Glutamatergic neuron (in vitro differentiated cells): Measurements from ENCODE around the gene PIGZ. TPM values are rescaled to one million over a fixed set of nuclear protein-coding genes. Genes with fewer than 3 reads are reported as not detected.
A peak's percentile ranks its signal among the peaks of the same experiment; 100 is the strongest.

ENCODE experiments used
- DNase-seq: peaks from one replicate; pipeline ENCODE4 v3.0.0; 2022
- H3K27ac Mint-ChIP-seq: one replicate; pipeline ENCODE4 v1.8.0; 2020; ENCODE audit warnings: mild to moderate bottlenecking, mixed read lengths, inconsistent platforms; ENCODE audit not compliant: unreplicated experiment
- H3K27me3 Mint-ChIP-seq: one replicate; pipeline ENCODE4 v1.8.0; 2020; ENCODE audit warnings: mild to moderate bottlenecking, moderate library complexity, mixed read lengths, inconsistent platforms; ENCODE audit not compliant: unreplicated experiment
- H3K36me3 Mint-ChIP-seq: one replicate; pipeline ENCODE4 v1.8.0; 2020; ENCODE audit warnings: mild to moderate bottlenecking, mixed read lengths, inconsistent platforms; ENCODE audit not compliant: unreplicated experiment
- H3K4me1 Mint-ChIP-seq: one replicate; pipeline ENCODE4 v1.8.0; 2020; ENCODE audit warnings: mild to moderate bottlenecking, low read depth, mixed read lengths, inconsistent platforms; ENCODE audit not compliant: unreplicated experiment
- H3K4me3 Mint-ChIP-seq: one replicate; pipeline ENCODE4 v1.8.0; 2020; ENCODE audit warnings: mild to moderate bottlenecking, mixed read lengths, inconsistent platforms; ENCODE audit not compliant: unreplicated experiment
- H3K9me3 Mint-ChIP-seq: one replicate; pipeline ENCODE4 v1.8.0; 2020; ENCODE audit warnings: mild to moderate bottlenecking, moderate library complexity, mixed read lengths, inconsistent platforms; ENCODE audit not compliant: unreplicated experiment
- CTCF ChIP-seq: fragments of 200-600 bp; sonication (generic); IDR thresholded peaks from one replicate; pipeline ENCODE4 v1.5.0; 2021; ENCODE audit not compliant: partially characterized antibody, unreplicated experiment
- total RNA-seq: library from RNA; stranded (reverse); fragmentation: NEBNext Ultra II Directional; extraction: Animal tissue kit (Norgen Biotek cat#: 25700); gene quantifications from one replicate; pipeline ENCODE4 v1.2.1, GENCODE V29; 2021; ENCODE audit not compliant: unreplicated experiment

PIGZ gene
- total RNA-seq, 1 donor from 2014 or later = 4.7 TPM

DNA sequence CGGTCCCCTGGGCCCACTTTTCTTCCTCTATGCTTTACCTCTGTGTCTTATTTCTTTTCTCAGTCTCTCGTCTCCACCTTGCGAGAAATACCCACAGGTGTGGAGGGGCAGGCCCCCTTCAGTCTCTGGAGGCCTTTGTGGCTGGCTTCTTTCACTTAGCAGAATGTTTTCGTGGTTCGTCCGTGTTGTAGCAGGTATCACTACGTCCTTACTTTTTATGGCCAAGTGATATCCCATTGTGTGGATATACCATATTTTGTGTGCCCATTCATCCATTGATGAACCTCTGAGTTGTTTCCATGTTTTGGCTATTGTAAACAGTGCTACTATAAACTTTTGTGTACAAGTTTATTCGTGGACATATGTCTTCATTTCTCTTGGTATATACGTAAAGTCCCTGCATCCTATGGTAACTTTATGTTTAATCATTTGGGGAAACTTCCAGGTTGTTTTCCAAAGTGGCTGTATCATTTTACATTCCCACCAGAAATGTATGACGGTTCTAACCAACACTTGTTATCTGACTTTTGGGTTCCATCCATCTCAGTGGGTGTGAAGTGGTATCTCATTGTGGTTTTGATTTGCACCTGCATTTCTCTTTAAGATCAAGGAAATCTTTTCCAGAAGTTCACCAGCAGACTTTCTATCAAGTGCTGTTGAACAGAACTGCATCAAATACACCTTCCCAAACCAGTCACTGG lies 5.6 kb downstream of the PIGZ start:
- Mint-ChIP-seq H3K4me3 (no peak overlapping the region), H3K27me3 (peaks cover 24% of the 10 kb centered on the region), H3K9me3 (no peaks in the 10 kb centered on the region), H3K27ac (peak overlapping the region; percentile 74), H3K36me3 (peaks cover 11% of the 10 kb centered on the region), H3K4me1 (peaks cover 13% of the 10 kb centered on the region)
- no peak for DNase-seq
- no peak for TF ChIP-seq CTCF

GRCh38 chr3:196962108-196962929 lies 6.3 kb downstream of the PIGZ start:
- TF ChIP-seq CTCF = no peak
- DNase-seq = no peak
- H3K4me1 Mint-ChIP-seq = peaks cover 11% of the 10 kb centered on the region
- H3K36me3 Mint-ChIP-seq = peaks cover 7% of the 10 kb centered on the region
- H3K4me3 Mint-ChIP-seq = peak overlapping the region; percentile 26
- H3K27ac Mint-ChIP-seq = peak overlapping the region; percentile 74
- no peaks in the 10 kb centered on the region for H3K9me3 Mint-ChIP-seq
- H3K27me3 Mint-ChIP-seq = peaks cover 18% of the 10 kb centered on the region

- DNase-seq = no peak
These were observed 13.8 kb downstream of the PIGZ start for GRCh38 chr3:196954832-196955231.

GRCh38 chr3:196951371-196951770 lies 17.3 kb downstream of the PIGZ start:
- no peak for DNase-seq
- no peaks in the 10 kb centered on the region for H3K4me1 Mint-ChIP-seq
- no peak for TF ChIP-seq CTCF
- H3K36me3 Mint-ChIP-seq = peaks cover 6% of the 10 kb centered on the region
- no peak overlapping the region for H3K27ac Mint-ChIP-seq
- peaks cover 5% of the 10 kb centered on the region for H3K27me3 Mint-ChIP-seq
- H3K9me3 Mint-ChIP-seq = peaks cover 7% of the 10 kb centered on the region
- H3K4me3 Mint-ChIP-seq = no peak overlapping the region

More at GRCh38 chr3:196954832-196955231, 13.8 kb downstream of the PIGZ start:
- peaks cover 5% of the 10 kb centered on the region for H3K9me3 Mint-ChIP-seq
- H3K27me3 Mint-ChIP-seq = peaks cover 2% of the 10 kb centered on the region
- TF ChIP-seq CTCF = no peak
- H3K27ac Mint-ChIP-seq = no peak overlapping the region
- H3K4me3 Mint-ChIP-seq = no peak overlapping the region
- peaks cover 12% of the 10 kb centered on the region for H3K36me3 Mint-ChIP-seq
- H3K4me1 Mint-ChIP-seq = no peaks in the 10 kb centered on the region

DNA sequence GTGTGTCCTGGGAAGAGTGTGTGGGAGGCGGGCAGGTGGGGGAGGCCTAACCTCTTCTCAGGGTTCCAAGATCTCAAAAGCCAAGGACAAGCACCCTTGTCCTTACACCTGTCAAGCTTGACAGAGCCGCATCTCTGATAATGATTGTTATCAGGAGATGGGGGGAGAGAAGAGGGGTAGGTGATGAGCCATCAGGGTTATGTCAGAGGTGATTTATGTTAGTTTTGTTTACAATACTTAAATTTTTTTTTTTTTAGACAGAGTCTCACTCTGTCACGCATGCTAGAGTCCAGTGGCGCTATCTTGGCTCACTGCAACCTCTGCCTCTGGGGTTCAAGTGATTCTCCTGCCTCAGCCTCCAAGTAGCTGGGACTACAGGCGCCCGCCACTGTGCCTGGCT lies 18.9 kb downstream of the PIGZ start:
- no peak for TF ChIP-seq CTCF
- Mint-ChIP-seq H3K27me3 (peaks cover 6% of the 10 kb centered on the region), H3K4me3 (no peak overlapping the region), H3K27ac (no peak overlapping the region), H3K36me3 (no peaks in the 10 kb centered on the region), H3K9me3 (peaks cover 9% of the 10 kb centered on the region), H3K4me1 (peaks cover 1% of the 10 kb centered on the region)
- DNase-seq = no peak
